Liver (tissue), 9 donors: ENCODE data around the gene BPTF. TPM values are rescaled to one million over a fixed set of nuclear protein-coding genes. Genes with fewer than 3 reads are reported as not detected.

Experiments used
- DNase-seq: peaks from one replicate; pipeline ENCODE4 v3.0.0-alpha.2; 2017; ENCODE audit warnings: low spot score
- H3K27ac ChIP-seq, 2 donors: one replicate each; pipeline ENCODE4 v1.7.0; 2013; ENCODE audit warnings: inconsistent platforms in 2 of 2, low read length in 2 of 2, control low read depth in 1 of 2, low read depth in 1 of 2, mild to moderate bottlenecking in 1 of 2
- H3K27me3 ChIP-seq, 4 donors: one replicate each; pipeline versions ENCODE4 v1.6.1 to v1.7.0; 2013; ENCODE audit warnings: low read length in 3 of 4, inconsistent platforms in 1 of 4, mild to moderate bottlenecking in 1 of 4, moderate library complexity in 1 of 4; ENCODE audit not compliant: control insufficient read depth in 4 of 4, insufficient read depth in 4 of 4
- H3K36me3 ChIP-seq, 4 donors: one replicate each; pipeline versions ENCODE4 v1.6.1 to v1.7.0; 2013; ENCODE audit warnings: low read length in 3 of 4, mild to moderate bottlenecking in 3 of 4, low read depth in 1 of 4, moderate library complexity in 1 of 4; ENCODE audit not compliant: control insufficient read depth in 4 of 4, insufficient read depth in 3 of 4
- H3K4me1 ChIP-seq, 4 donors: one replicate each; pipeline versions ENCODE4 v1.6.1 to v1.7.0; 2013; ENCODE audit warnings: low read length in 3 of 4, mild to moderate bottlenecking in 3 of 4, moderate library complexity in 1 of 4; ENCODE audit not compliant: control insufficient read depth in 4 of 4, insufficient read depth in 4 of 4
- H3K4me3 ChIP-seq, 3 donors: one replicate each; pipeline versions ENCODE4 v1.6.1 to v1.7.0; 2013; ENCODE audit warnings: low read length in 3 of 3, control low read depth in 1 of 3, low read depth in 1 of 3, mild to moderate bottlenecking in 1 of 3
- H3K9ac ChIP-seq, 2 donors: one replicate each; pipeline ENCODE4 v1.7.0; 2013; ENCODE audit warnings: low read length in 2 of 2, mild to moderate bottlenecking in 2 of 2, moderate library complexity in 2 of 2, control low read depth in 1 of 2, low read depth in 1 of 2
- H3K9me3 ChIP-seq, 4 donors: one replicate each; pipeline versions ENCODE4 v1.6.1 to v1.7.0; 2013; ENCODE audit warnings: low read length in 3 of 4; ENCODE audit not compliant: control insufficient read depth in 4 of 4
- EGR1 ChIP-seq, 2 donors: IDR thresholded peaks; 2 replicates each; pipeline ENCODE4 v1.6.1; 2016 to 2018; ENCODE audit warnings: antibody characterized with exemption in 2 of 2, low read depth in 2 of 2
- FOXA1 ChIP-seq: IDR thresholded peaks from 2 replicates; pipeline ENCODE4 v1.6.1; 2016; ENCODE audit warnings: antibody characterized with exemption
- FOXA2 ChIP-seq: IDR thresholded peaks from 2 replicates; pipeline ENCODE4 v1.6.1; 2016; ENCODE audit warnings: antibody characterized with exemption
- GABPA ChIP-seq, 2 donors: IDR thresholded peaks in 1 of 2; conservative IDR thresholded peaks in 1 of 2; 2 replicates each; pipeline ENCODE4 v1.6.1; 2016; ENCODE audit warnings: antibody characterized with exemption in 2 of 2, mild to moderate bottlenecking in 1 of 2, moderate library complexity in 1 of 2
- HNF4A ChIP-seq, 2 donors: conservative IDR thresholded peaks; 2 replicates each; pipeline ENCODE4 v1.6.1; 2016; ENCODE audit warnings: antibody characterized with exemption in 2 of 2, mild to moderate bottlenecking in 2 of 2
- HNF4G ChIP-seq: IDR thresholded peaks from 2 replicates; pipeline ENCODE4 v1.6.1; 2016; ENCODE audit warnings: antibody characterized with exemption
- JUND ChIP-seq, 2 donors: IDR thresholded peaks; 2 replicates each; pipeline ENCODE4 v1.6.1; 2016; ENCODE audit warnings: antibody characterized with exemption in 2 of 2
- NR2F2 ChIP-seq: IDR thresholded peaks from 2 replicates; pipeline ENCODE4 v1.6.1; 2016; ENCODE audit warnings: antibody characterized with exemption
- RAD21 ChIP-seq, 2 donors: IDR thresholded peaks; 2 replicates each; pipeline ENCODE4 v1.6.1; 2016; ENCODE audit warnings: antibody characterized with exemption in 2 of 2, mild to moderate bottlenecking in 2 of 2
- RXRA ChIP-seq, 2 donors: IDR thresholded peaks; 2 replicates each; pipeline ENCODE4 v1.6.1; 2017 to 2018; ENCODE audit warnings: antibody characterized with exemption in 2 of 2, mild to moderate bottlenecking in 1 of 2
- SP1 ChIP-seq: IDR thresholded peaks from 2 replicates; pipeline ENCODE4 v1.6.1; 2018; ENCODE audit warnings: antibody characterized with exemption, mild to moderate bottlenecking
- TAF1 ChIP-seq: conservative IDR thresholded peaks from 2 replicates; pipeline ENCODE4 v1.6.1; 2016; ENCODE audit warnings: antibody characterized with exemption, mild to moderate bottlenecking
- YY1 ChIP-seq: IDR thresholded peaks from 2 replicates; pipeline ENCODE4 v1.6.1; 2016; ENCODE audit warnings: antibody characterized with exemption, mild to moderate bottlenecking
- WGBS: extraction: QIAGEN DNeasy Blood & Tissue Kit; methylation state at CpG from one replicate; pipeline ENCODE4 v1.1.7; 2013; 5-methylcytosine and 5-hydroxymethylcytosine counted together
- polyA plus RNA-seq, 2 donors: library from polyadenylated mRNA; stranded (reverse) in 1 of 2; unstranded in 1 of 2; fragments of 200-250 nt in 1 of 2; fragments of >200 nt in 1 of 2; fragmentation: Nextera tagmentation in 1 of 2; extraction: Ambion mirVana in 1 of 2; gene quantifications; one replicate each; pipeline versions ENCODE4 v1.2.1 to v1.2.3, GENCODE V29; 2013 to 2015
- total RNA-seq, 2 donors: library from RNA; depleted of rRNA; stranded (reverse); fragments of >200 nt; gene quantifications; one replicate each; pipeline ENCODE4 v1.2.3, GENCODE V29; 2014
- TF ChIP-seq, protein P1 (sequence below): fragments of 150-350 bp; IDR thresholded peaks from 2 replicates; pipeline ENCODE4 v1.5.1; 2017; ENCODE audit warnings: improper control_type of control experiment, low read depth, low read length; ENCODE audit not compliant: missing input control
- TF ChIP-seq, protein P2 (sequence below): IDR thresholded peaks from 2 replicates; pipeline ENCODE4 v1.6.1; 2016; ENCODE audit warnings: antibody characterized with exemption
- TF ChIP-seq, protein P3 (sequence below): IDR thresholded peaks from 2 replicates; pipeline ENCODE4 v1.6.1; 2016; ENCODE audit warnings: antibody characterized with exemption, mild to moderate bottlenecking
- TF ChIP-seq, protein P4 (sequence below): IDR thresholded peaks from 2 replicates; pipeline ENCODE4 v1.6.1; 2016; ENCODE audit warnings: antibody characterized with exemption
- TF ChIP-seq, protein P5 (sequence below): IDR thresholded peaks from 2 replicates; pipeline ENCODE4 v1.6.1; 2016; ENCODE audit warnings: antibody characterized with exemption
- donor health status: healthy.
- donor health status: healthy.
- donor health status: healthy.
- donor health status: healthy.
- donor health status: healthy.

BPTF gene
- total and polyA plus RNA-seq, 4 donors = 8.1 to 51.7 (median 29.5) TPM

DNA sequence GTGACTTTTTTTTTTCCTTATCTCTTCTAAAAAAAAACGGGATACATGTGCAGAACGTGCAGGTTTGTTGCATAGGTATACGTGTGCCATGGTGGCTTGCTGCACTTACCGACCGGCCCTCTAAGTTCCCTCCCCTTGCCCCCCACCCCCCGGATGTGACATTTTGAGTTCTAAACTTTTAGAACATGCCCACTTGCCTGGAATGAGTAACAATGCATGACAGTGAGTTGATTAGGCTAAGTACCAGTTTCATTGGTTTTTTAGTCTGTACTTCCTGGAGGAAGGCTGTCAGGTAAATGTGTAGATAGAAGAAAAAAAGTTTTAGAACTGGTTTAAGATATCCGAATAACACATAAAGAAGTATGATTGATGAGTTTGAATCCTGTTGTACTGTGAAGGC lies 4.0 kb downstream of the BPTF start:
- WGBS = 50% methylated on average over 7 of the region's 7 CpGs

More for the DNA sequence above, 4.0 kb downstream of the BPTF start:
- no peak for DNase-seq
- no peak overlapping the region for H3K27ac ChIP-seq
- H3K27me3 ChIP-seq = no peaks in the 10 kb centered on the region
- H3K36me3 ChIP-seq = no peaks in the 10 kb centered on the region
- TF ChIP-seq HNF4G = no peak
- TF ChIP-seq, protein P1, sequence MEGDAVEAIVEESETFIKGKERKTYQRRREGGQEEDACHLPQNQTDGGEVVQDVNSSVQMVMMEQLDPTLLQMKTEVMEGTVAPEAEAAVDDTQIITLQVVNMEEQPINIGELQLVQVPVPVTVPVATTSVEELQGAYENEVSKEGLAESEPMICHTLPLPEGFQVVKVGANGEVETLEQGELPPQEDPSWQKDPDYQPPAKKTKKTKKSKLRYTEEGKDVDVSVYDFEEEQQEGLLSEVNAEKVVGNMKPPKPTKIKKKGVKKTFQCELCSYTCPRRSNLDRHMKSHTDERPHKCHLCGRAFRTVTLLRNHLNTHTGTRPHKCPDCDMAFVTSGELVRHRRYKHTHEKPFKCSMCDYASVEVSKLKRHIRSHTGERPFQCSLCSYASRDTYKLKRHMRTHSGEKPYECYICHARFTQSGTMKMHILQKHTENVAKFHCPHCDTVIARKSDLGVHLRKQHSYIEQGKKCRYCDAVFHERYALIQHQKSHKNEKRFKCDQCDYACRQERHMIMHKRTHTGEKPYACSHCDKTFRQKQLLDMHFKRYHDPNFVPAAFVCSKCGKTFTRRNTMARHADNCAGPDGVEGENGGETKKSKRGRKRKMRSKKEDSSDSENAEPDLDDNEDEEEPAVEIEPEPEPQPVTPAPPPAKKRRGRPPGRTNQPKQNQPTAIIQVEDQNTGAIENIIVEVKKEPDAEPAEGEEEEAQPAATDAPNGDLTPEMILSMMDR = no peak
- TF ChIP-seq, protein P2, sequence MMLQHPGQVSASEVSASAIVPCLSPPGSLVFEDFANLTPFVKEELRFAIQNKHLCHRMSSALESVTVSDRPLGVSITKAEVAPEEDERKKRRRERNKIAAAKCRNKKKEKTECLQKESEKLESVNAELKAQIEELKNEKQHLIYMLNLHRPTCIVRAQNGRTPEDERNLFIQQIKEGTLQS = no peak
- TF ChIP-seq, protein P3, sequence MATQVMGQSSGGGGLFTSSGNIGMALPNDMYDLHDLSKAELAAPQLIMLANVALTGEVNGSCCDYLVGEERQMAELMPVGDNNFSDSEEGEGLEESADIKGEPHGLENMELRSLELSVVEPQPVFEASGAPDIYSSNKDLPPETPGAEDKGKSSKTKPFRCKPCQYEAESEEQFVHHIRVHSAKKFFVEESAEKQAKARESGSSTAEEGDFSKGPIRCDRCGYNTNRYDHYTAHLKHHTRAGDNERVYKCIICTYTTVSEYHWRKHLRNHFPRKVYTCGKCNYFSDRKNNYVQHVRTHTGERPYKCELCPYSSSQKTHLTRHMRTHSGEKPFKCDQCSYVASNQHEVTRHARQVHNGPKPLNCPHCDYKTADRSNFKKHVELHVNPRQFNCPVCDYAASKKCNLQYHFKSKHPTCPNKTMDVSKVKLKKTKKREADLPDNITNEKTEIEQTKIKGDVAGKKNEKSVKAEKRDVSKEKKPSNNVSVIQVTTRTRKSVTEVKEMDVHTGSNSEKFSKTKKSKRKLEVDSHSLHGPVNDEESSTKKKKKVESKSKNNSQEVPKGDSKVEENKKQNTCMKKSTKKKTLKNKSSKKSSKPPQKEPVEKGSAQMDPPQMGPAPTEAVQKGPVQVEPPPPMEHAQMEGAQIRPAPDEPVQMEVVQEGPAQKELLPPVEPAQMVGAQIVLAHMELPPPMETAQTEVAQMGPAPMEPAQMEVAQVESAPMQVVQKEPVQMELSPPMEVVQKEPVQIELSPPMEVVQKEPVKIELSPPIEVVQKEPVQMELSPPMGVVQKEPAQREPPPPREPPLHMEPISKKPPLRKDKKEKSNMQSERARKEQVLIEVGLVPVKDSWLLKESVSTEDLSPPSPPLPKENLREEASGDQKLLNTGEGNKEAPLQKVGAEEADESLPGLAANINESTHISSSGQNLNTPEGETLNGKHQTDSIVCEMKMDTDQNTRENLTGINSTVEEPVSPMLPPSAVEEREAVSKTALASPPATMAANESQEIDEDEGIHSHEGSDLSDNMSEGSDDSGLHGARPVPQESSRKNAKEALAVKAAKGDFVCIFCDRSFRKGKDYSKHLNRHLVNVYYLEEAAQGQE = no peak
- no peak for TF ChIP-seq FOXA2
- TF ChIP-seq EGR1 (IDR thresholded peaks at IDR 0.05; ENCODE audit: low read depth in 2 of 2) = no peak
- no peak for TF ChIP-seq YY1
- no peak for TF ChIP-seq FOXA1
- no peak for TF ChIP-seq RXRA (IDR thresholded peaks at IDR 0.05)
- TF ChIP-seq SP1 = no peak
- TF ChIP-seq HNF4A (conservative IDR thresholded peaks at IDR 0.05) = no peak
- no peak for TF ChIP-seq TAF1
- TF ChIP-seq, protein P4, sequence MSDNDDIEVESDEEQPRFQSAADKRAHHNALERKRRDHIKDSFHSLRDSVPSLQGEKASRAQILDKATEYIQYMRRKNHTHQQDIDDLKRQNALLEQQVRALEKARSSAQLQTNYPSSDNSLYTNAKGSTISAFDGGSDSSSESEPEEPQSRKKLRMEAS = no peak
- TF ChIP-seq RAD21 (IDR thresholded peaks at IDR 0.05) = no peak
- TF ChIP-seq NR2F2 = no peak
- TF ChIP-seq, protein P5, sequence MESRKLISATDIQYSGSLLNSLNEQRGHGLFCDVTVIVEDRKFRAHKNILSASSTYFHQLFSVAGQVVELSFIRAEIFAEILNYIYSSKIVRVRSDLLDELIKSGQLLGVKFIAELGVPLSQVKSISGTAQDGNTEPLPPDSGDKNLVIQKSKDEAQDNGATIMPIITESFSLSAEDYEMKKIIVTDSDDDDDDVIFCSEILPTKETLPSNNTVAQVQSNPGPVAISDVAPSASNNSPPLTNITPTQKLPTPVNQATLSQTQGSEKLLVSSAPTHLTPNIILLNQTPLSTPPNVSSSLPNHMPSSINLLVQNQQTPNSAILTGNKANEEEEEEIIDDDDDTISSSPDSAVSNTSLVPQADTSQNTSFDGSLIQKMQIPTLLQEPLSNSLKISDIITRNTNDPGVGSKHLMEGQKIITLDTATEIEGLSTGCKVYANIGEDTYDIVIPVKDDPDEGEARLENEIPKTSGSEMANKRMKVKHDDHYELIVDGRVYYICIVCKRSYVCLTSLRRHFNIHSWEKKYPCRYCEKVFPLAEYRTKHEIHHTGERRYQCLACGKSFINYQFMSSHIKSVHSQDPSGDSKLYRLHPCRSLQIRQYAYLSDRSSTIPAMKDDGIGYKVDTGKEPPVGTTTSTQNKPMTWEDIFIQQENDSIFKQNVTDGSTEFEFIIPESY = no peak
- TF ChIP-seq JUND (IDR thresholded peaks at IDR 0.05) = no peak
- TF ChIP-seq GABPA (IDR thresholded peaks at IDR 0.05 in 1 of 2, conservative IDR thresholded peaks at IDR 0.05 in 1 of 2) = no peak
- no peaks in the 10 kb centered on the region for H3K9me3 ChIP-seq
- H3K4me3 ChIP-seq = no peak overlapping the region
- no peak overlapping the region for H3K9ac ChIP-seq
- H3K4me1 ChIP-seq = peaks cover 1 to 20% (median 12%) of the 10 kb centered on the region in 4 donors
